Measurements from ENCODE around the gene SLC16A6. TPM values are rescaled to one million over a fixed set of nuclear protein-coding genes. Genes with fewer than 3 reads are reported as not detected.

The SLC16A6 gene
- polyA plus RNA-seq, 3 donors: 12.3 to 24.7 (median 14.0) TPM

- H3K27ac Mint-ChIP-seq: peak overlapping the region in 4 of 7 donors; percentile 18 to 95 (median 60)
- Histone ChIP-seq H3K4me3 (replicated peaks in 1 of 3; ENCODE audit: low read depth in 2 of 3, low read length in 3 of 3) (peak overlapping the region in 1 of 3 experiments; percentile 97), H3K4me2 (replicated peaks; ENCODE audit: extremely low read depth, low read length, poor library complexity, severe bottlenecking) (no peak overlapping the region), H3K27me3 (ENCODE audit: control insufficient read depth in 2 of 2, insufficient read depth in 2 of 2, low read length in 2 of 2) (no peaks in the 10 kb centered on the region), H3K9me3 (replicated peaks in 1 of 2; ENCODE audit: control insufficient read depth in 1 of 2, insufficient read depth in 1 of 2, low read length in 2 of 2) (no peaks in the 10 kb centered on the region), H3K27ac (ENCODE audit: low read depth in 1 of 2, low read length in 2 of 2) (peak overlapping the region in 1 of 2 donors; percentile 97), H2AFZ (ENCODE audit: insufficient read depth, low read depth, low read length, poor library complexity, severe bottlenecking) (no peak overlapping the region), H3K4me1 (ENCODE audit: control insufficient read depth in 1 of 2, insufficient read depth in 2 of 2, low read length in 2 of 2) (peaks cover 76 to 82% of the 10 kb centered on the region in 2 donors), H3K36me3 (replicated peaks in 1 of 2; ENCODE audit: control insufficient read depth in 1 of 2, insufficient read depth in 2 of 2, low read length in 2 of 2) (no peaks in the 10 kb centered on the region), H3K79me2 (ENCODE audit: insufficient read depth, low read length) (peaks cover 44% of the 10 kb centered on the region), H3K9ac (ENCODE audit: insufficient read depth, low read length, poor library complexity, severe bottlenecking) (no peak overlapping the region), H4K20me1 (ENCODE audit: insufficient read depth, low read length) (no peaks in the 10 kb centered on the region)
- H3K4me3 Mint-ChIP-seq: no peak overlapping the region
- intact Hi-C loops (cut with micrococcal nuclease): loop anchor here in 1 of 2 donors (5.0 kb wide), 1 partner anchor 46 kb away; the partner anchor contains the start of gene AMZ2
- no peak for DNase-seq
- H3K36me3 Mint-ChIP-seq: peaks cover 14% of the 10 kb centered on the region in 2 donors
- peaks cover 66% of the 10 kb centered on the region for H3K4me1 Mint-ChIP-seq
- peaks cover 0 to 2% (median 2%) of the 10 kb centered on the region in 3 donors for H3K27me3 Mint-ChIP-seq (ENCODE audit: low read depth in 3 of 3)
- peaks cover 0 to 2% (median 2%) of the 10 kb centered on the region in 7 donors for H3K9me3 Mint-ChIP-seq
- 100% methylated on average over 3 of the region's 6 CpGs for WGBS (ENCODE audit: insufficient coverage)
- no peak for TF ChIP-seq CTCF (IDR thresholded peaks at IDR 0.05)
These were observed 2.7 kb upstream of the SLC16A6 start for GRCh38 chr17:68293490-68294195.

GRCh38 chr17:68292689-68293040, 1.7 kb upstream of the SLC16A6 start:
- intact Hi-C loops (cut with micrococcal nuclease): loop anchor here in 1 of 2 donors (5.0 kb wide), 1 partner anchor 45 kb away; the partner anchor contains the start of gene AMZ2
- no peak for TF ChIP-seq CTCF (IDR thresholded peaks at IDR 0.05)
- H3K4me3 Mint-ChIP-seq: peak overlapping the region; percentile 77 to 87
- no peaks in the 10 kb centered on the region for H3K36me3 ChIP-seq (replicated peaks in 1 of 2; ENCODE audit: control insufficient read depth in 1 of 2, insufficient read depth in 2 of 2, low read length in 2 of 2)
- H4K20me1 ChIP-seq (ENCODE audit: insufficient read depth, low read length): no peaks in the 10 kb centered on the region
- H3K27ac Mint-ChIP-seq: peak overlapping the region; percentile 91 to 97 (median 96)
- H2AFZ ChIP-seq (ENCODE audit: insufficient read depth, low read depth, low read length, poor library complexity, severe bottlenecking): peak overlapping the region; percentile 55
- peaks cover 14 to 17% of the 10 kb centered on the region in 2 donors for H3K36me3 Mint-ChIP-seq
- H3K4me2 ChIP-seq (replicated peaks; ENCODE audit: extremely low read depth, low read length, poor library complexity, severe bottlenecking): peak overlapping the region; percentile 79
- peaks cover 76 to 82% of the 10 kb centered on the region in 2 donors for H3K4me1 ChIP-seq (ENCODE audit: control insufficient read depth in 1 of 2, insufficient read depth in 2 of 2, low read length in 2 of 2)
- peak overlapping the region; percentile 96 to 97 for H3K27ac ChIP-seq (ENCODE audit: low read depth in 1 of 2, low read length in 2 of 2)
- no peaks in the 10 kb centered on the region for H3K9me3 ChIP-seq (replicated peaks in 1 of 2; ENCODE audit: control insufficient read depth in 1 of 2, insufficient read depth in 1 of 2, low read length in 2 of 2)
- H3K9me3 Mint-ChIP-seq: peaks cover 0 to 2% (median 0%) of the 10 kb centered on the region in 7 donors
- peaks cover 0 to 2% (median 2%) of the 10 kb centered on the region in 3 donors for H3K27me3 Mint-ChIP-seq (ENCODE audit: low read depth in 3 of 3)
- H3K79me2 ChIP-seq (ENCODE audit: insufficient read depth, low read length): peaks cover 45% of the 10 kb centered on the region
- peaks cover 66% of the 10 kb centered on the region for H3K4me1 Mint-ChIP-seq
- H3K9ac ChIP-seq (ENCODE audit: insufficient read depth, low read length, poor library complexity, severe bottlenecking): peak overlapping the region; percentile 100
- no peaks in the 10 kb centered on the region for H3K27me3 ChIP-seq (ENCODE audit: control insufficient read depth in 2 of 2, insufficient read depth in 2 of 2, low read length in 2 of 2)
- WGBS (ENCODE audit: insufficient coverage): 53% methylated on average over 7 of the region's 9 CpGs
- H3K4me3 ChIP-seq (replicated peaks in 1 of 3; ENCODE audit: low read depth in 2 of 3, low read length in 3 of 3): peak overlapping the region; percentile 43 to 97 (median 55)
- DNase-seq: no peak
